Activated naive CD8-positive, alpha-beta T cell (primary cell): ENCODE data around the gene PRR23A.
"Not testable (repeated sequence)": the region's sequence is repeated elsewhere in the genome, so short reads cannot be mapped to it uniquely, and the experiment has no call there.

Source experiments
- H3K27ac Mint-ChIP-seq: one replicate; pipeline ENCODE4 v1.8.0; 2021; ENCODE audit warnings: mixed read lengths
- H3K27me3 Mint-ChIP-seq: one replicate; pipeline ENCODE4 v1.8.0; 2021; ENCODE audit warnings: mixed read lengths
- H3K36me3 Mint-ChIP-seq: one replicate; pipeline ENCODE4 v1.8.0; 2021; ENCODE audit warnings: mixed read lengths
- H3K4me1 Mint-ChIP-seq: one replicate; pipeline ENCODE4 v1.8.0; 2021; ENCODE audit warnings: low read depth, mixed read lengths
- H3K4me3 Mint-ChIP-seq: one replicate; pipeline ENCODE4 v1.8.0; 2021; ENCODE audit warnings: mild to moderate bottlenecking, mixed read lengths
- H3K9me3 Mint-ChIP-seq: one replicate; pipeline ENCODE4 v1.8.0; 2021; ENCODE audit warnings: low read depth, mixed read lengths

The PRR23A gene

GRCh38 chr3:139006051-139006716, at the start of gene PRR23A:
TSS of gene PRR23A (minus strand) at chr3:139006268. CDS start at chr3:139006268, 0 bp downstream.
- Mint-ChIP-seq H3K36me3 (peaks cover 5% of the 10 kb centered on the region), H3K27me3 (peaks cover 9% of the 10 kb centered on the region), H3K27ac (no peak within 1 kb of the TSS), H3K4me1 (no peaks in the 10 kb centered on the region), H3K9me3 (peaks cover 23% of the 10 kb centered on the region), H3K4me3 (no peak within 1 kb of the TSS)

GRCh38 chr3:139052802-139053600, 46.9 kb upstream of the PRR23A start:
- Mint-ChIP-seq H3K9me3 (peaks cover 26% of the 10 kb centered on the region), H3K4me1 (no peaks in the 10 kb centered on the region), H3K27ac (no peak overlapping the region), H3K27me3 (peaks cover 2% of the 10 kb centered on the region), H3K4me3 (no peak overlapping the region), H3K36me3 (peaks cover 2% of the 10 kb centered on the region)

DNA sequence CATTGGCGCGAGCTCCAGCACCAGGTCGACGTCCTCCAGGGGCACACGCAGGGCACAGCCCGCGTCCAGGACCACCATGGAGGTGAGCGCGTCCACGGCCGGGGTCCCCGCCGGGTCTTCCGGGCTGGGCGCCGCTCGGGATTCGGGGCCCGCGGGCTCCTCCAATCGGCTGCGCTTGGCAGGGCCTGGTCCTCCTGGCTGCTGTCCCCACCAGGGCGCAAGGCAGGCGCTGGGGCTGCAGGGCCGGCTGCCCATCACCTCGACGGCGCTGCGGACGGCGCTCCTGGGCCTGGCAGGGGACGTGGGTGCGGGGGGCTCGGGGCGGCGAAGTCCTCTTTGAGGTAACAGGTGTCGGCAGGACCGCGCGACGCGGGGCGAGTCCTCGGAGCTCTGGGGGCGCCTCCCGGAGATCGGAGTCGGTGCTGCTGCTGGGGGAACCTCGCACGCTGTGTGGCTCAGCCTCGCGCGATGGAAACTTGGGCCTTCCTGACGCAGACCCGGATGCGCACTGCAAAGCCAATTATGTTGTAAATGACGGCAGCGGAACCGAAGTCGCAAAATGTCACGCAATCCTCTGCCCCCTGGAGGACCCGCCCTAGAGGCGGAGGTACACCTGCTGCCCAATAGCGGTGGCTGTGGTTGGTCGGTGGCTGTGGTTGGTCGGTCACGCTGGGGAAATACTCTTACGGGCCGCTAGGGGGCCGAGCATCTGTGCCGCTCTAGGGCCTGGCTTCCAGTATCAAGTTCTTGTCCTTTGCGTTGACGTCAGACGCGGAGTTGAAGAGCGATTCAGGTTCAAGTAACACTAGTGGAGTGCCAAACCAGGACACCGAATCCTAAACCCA, 38.5 kb upstream of the PRR23A start, which contains the start of gene PRR23C:
PRR23C (minus strand) TSS at position 527 of the 845 bp plus-strand sequence; CDS start at position 255, 272 bp downstream.
- H3K27me3 Mint-ChIP-seq: peaks cover under 1% of the 10 kb centered on the region
- H3K9me3 Mint-ChIP-seq: peaks cover 8% of the 10 kb centered on the region
- no peaks in the 10 kb centered on the region for H3K36me3 Mint-ChIP-seq
- no peak within 1 kb of the TSS for H3K4me3 Mint-ChIP-seq
- no peak within 1 kb of the TSS for H3K27ac Mint-ChIP-seq
- H3K4me1 Mint-ChIP-seq: no peaks in the 10 kb centered on the region

DNA sequence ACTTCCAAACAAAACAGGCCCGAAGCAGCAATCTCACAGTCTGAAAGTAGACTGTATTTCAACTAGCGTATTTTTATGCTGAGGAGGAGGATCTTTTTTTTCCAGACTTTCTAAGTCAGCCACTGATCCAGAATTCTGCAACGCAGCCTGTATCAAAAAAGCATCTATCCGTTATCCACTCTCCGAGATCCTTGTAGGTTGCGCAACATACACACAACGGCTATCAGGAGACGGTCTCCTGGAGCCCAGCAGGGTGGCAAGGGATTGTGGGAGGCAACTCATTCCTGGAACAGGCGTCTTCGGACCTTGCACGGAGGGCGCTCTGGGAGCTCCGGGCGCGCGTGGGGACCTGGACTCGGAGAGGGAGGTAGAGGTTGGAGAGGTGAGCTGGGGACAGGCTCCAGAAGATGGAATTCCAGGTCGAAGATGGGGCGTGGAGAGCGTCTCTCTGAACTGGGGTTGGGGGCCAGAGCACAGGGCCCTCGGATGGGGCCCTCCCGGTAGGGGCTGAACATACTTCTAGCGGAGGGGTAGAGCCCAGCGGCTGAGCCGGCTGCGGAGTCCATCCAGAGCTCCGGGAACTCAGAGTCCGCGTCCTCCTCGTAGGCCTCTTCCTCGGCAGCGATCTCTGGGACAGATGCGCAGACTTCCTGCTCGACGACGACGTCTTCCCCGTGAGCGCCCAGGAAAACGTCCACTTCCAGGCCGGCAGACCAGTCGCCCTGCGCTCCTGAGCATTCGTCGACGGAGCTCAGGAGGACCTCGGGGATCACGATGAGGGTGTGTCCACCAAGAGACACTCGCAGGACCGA, 37.7 kb upstream of the PRR23A start:
- Mint-ChIP-seq H3K27ac (no peak overlapping the region), H3K4me1 (no peaks in the 10 kb centered on the region), H3K4me3 (no peak overlapping the region), H3K36me3 (no peaks in the 10 kb centered on the region), H3K9me3 (peaks cover 8% of the 10 kb centered on the region), H3K27me3 (peaks cover 4% of the 10 kb centered on the region)

- Mint-ChIP-seq H3K27ac (no peak overlapping the region), H3K4me1 (no peaks in the 10 kb centered on the region), H3K36me3 (no peaks in the 10 kb centered on the region), H3K27me3 (peaks cover 10% of the 10 kb centered on the region), H3K4me3 (no peak overlapping the region), H3K9me3 (no peaks in the 10 kb centered on the region)
These were observed 31.4 kb upstream of the PRR23A start for GRCh38 chr3:139037478-139037877.

DNA sequence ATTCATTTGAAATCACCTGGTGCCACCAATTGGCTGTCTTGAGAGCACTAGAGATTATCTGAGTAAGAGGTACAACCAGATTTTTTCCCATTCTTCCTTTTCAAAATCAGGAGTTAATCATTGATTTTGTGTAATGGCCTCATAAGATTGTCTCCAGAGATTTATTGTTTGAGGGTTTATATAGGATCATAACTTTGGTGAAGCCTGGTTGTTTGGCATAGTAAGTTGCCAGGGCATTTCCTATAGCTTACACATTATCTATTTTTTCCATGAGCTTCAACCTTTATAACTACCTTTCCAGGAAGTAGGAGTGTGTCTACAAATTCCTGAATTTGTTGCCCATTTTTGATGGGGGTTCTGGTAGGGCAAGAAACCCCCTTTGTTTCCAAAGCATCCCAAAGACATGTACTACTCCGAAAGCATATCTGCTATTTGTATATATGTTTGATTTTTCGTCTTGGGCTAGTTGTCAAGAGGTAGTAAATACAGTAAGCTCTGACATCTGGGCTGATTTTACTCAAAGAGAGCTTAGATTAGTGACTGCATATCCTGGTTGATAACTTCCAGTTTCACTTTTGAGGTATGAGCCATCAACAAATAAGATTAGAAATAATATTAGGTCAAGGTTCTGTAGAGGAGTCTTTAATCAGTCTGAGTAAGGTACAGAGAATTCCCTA, 26.4 kb upstream of the PRR23A start:
- Mint-ChIP-seq H3K4me1 (no peaks in the 10 kb centered on the region), H3K9me3 (peaks cover 7% of the 10 kb centered on the region), H3K36me3 (no peaks in the 10 kb centered on the region), H3K4me3 (no peak overlapping the region), H3K27ac (no peak overlapping the region), H3K27me3 (peaks cover 6% of the 10 kb centered on the region)

GRCh38 chr3:139030576-139030975, 24.5 kb upstream of the PRR23A start:
- not testable (repeated sequence) for H3K27ac Mint-ChIP-seq, H3K4me1 Mint-ChIP-seq, H3K27me3 Mint-ChIP-seq, H3K9me3 Mint-ChIP-seq, H3K36me3 Mint-ChIP-seq, H3K4me3 Mint-ChIP-seq

GRCh38 chr3:139024968-139025367, 18.9 kb upstream of the PRR23A start:
- H3K27me3 Mint-ChIP-seq: no peaks in the 10 kb centered on the region
- H3K4me1 Mint-ChIP-seq: no peaks in the 10 kb centered on the region
- H3K36me3 Mint-ChIP-seq: no peaks in the 10 kb centered on the region
- no peak overlapping the region for H3K4me3 Mint-ChIP-seq
- H3K9me3 Mint-ChIP-seq: no peaks in the 10 kb centered on the region
- no peak overlapping the region for H3K27ac Mint-ChIP-seq

GRCh38 chr3:139020868-139021234, 14.8 kb upstream of the PRR23A start, which contains the start of gene PRR23B:
TSS of gene PRR23B (minus strand) at chr3:139020926. CDS start at chr3:139020661, 265 bp downstream.
- no peaks in the 10 kb centered on the region for H3K4me1 Mint-ChIP-seq
- peaks cover 6% of the 10 kb centered on the region for H3K9me3 Mint-ChIP-seq
- H3K27me3 Mint-ChIP-seq: peaks cover 10% of the 10 kb centered on the region
- no peak within 1 kb of the TSS for H3K27ac Mint-ChIP-seq
- peaks cover 5% of the 10 kb centered on the region for H3K36me3 Mint-ChIP-seq
- no peak within 1 kb of the TSS for H3K4me3 Mint-ChIP-seq

DNA sequence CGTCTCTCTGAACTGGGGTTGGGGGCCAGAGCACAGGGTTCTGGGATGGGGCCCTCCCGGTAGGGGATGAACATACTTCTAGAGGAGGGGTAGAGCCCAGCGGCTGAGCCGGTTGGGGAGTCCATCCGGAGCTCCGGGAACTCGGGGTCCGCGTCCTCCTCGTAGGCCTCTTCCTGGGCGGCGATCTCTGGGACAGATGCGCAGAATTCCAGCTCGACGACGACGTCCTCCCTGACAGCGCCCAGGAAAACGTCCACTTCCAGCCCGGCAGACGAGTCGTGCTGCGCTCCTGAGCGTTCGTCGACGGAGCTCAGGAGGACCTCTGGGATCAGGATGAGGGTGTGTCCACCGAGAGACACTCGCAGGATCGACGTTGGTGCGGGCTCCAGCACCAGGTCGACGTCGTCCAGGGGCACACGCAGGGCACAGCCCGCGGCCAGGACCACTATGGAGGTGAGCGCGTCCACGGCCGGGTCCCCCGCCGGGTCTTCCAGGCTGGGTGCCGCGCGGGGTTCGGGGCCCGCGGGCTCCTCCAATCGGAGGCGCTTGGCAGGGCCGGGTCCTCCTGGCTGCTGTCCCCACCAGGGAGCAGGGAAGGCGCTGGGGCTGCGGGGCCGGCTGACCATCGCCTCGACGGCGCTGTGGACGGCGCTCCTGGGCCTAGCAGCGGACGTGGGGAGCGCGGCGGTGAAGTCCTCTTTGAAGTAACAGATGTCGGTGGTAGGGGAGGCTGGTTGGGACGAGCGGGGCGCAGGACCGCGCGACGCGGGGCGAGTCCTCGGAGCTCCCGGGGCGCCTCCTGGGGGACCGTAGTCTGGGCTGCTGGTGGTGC, 14.2 kb upstream of the PRR23A start:
- no peak overlapping the region for H3K27ac Mint-ChIP-seq
- H3K4me1 Mint-ChIP-seq: no peaks in the 10 kb centered on the region
- H3K4me3 Mint-ChIP-seq: no peak overlapping the region
- H3K27me3 Mint-ChIP-seq: peaks cover 10% of the 10 kb centered on the region
- peaks cover 6% of the 10 kb centered on the region for H3K9me3 Mint-ChIP-seq
- H3K36me3 Mint-ChIP-seq: peaks cover 5% of the 10 kb centered on the region

- no peak overlapping the region for H3K4me3 Mint-ChIP-seq
- H3K27ac Mint-ChIP-seq: no peak overlapping the region
- H3K9me3 Mint-ChIP-seq: peaks cover 10% of the 10 kb centered on the region
- peaks cover 12% of the 10 kb centered on the region for H3K27me3 Mint-ChIP-seq
- no peaks in the 10 kb centered on the region for H3K4me1 Mint-ChIP-seq
- peaks cover 5% of the 10 kb centered on the region for H3K36me3 Mint-ChIP-seq
These were observed 10.5 kb upstream of the PRR23A start for GRCh38 chr3:139016430-139017048.

DNA sequence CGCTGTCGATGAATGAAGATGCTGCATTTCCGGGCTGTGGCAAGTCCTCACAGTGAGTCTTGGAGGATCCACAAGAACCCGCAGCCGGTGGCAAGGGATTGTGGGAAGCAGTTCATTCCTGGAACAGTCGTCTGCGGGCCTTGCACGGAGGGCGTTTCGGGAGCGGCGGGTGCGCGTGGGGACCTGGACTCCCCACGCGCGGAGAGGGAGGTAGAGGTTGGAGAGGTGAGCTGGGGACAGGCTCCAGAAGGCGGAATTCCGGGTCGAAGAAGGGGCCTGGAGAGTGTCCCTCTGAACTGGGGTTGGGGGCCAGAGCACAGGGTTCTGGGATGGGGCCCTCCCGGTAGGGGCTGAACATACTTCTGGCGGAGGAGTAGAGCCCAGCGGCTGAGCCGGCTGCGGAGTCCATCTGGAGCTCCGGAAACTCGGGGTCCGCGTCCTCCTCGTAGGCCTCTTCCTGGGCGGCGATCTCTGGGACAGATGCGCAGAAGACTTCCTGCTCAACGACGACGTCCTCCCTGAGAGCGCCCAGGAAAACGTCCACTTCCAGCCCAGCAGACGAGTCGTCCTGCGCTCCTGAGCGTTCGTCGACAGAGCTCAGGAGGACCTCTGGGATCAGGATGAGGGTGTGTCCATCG, 593 bp downstream of the PRR23A start:
- Mint-ChIP-seq H3K4me3 (no peak overlapping the region), H3K4me1 (no peaks in the 10 kb centered on the region), H3K27me3 (peaks cover 13% of the 10 kb centered on the region), H3K9me3 (peaks cover 20% of the 10 kb centered on the region), H3K36me3 (peaks cover 8% of the 10 kb centered on the region), H3K27ac (no peak overlapping the region)
